ENCODE measurements around the gene C1QTNF8. TPM values are rescaled to one million over a fixed set of nuclear protein-coding genes. Genes with fewer than 3 reads are reported as not detected.

The C1QTNF8 gene
- total and polyA plus RNA-seq, 2 of the 13 experiments (the other 11 are each of a cell fraction or from before 2014, with no cell fraction given), result 0.09 TPM; not detected in 1

DNA sequence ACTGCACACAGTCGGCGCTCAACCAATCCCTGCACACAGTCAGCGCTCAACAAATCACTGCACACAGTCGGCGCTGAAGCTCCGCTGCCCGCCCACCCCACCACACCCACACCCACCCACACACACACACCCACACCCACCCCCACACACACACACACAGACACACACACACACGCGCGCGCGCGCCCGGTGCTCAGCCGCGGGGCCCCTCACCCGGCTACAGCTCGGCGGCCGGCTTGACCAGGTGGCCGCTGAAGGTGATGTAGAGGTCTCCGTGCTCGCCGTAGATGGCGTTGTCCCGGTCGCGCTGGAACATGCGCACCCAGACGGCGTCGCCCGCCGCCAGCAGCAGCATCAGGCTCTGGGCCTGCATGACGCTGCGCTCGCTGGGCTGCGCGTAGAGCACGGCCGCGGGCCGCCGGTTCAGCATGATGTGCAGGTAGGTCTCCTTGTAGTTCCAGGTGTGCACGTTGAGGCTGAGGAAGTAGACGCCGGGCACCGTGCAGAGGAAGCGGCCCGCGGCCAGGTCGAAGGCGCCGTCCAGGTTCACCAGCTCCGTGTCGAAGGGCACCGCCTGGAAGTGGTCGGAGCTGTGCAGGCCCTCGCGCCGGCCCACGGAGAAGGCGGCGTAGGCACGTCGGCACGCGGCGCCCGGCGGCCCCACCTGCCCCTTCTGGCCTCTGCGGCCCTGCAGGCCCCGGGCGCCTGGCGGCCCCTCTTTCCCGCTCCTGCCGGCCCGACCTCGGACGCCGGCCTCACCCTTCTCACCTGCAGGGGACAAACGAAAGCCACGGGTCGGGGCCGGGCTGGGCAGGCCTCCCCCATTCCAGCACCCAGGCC is 2.5 kb downstream of the C1QTNF8 start (continued):
- 0 out of 2 replicates have a peak, but pooled peaks have one; percentile 41 for TF ChIP-seq PRDM15 (CRISPR knock-in tag; IDR thresholded peaks at IDR 0.05)
- TF ChIP-seq CENPT (CRISPR knock-in tag; IDR thresholded peaks at IDR 0.05; ENCODE audit: low read depth), result no peak
- no peak for TF ChIP-seq HNRNPUL1 (IDR thresholded peaks at IDR 0.05; ENCODE audit: low read depth, low read length)
- TF ChIP-seq, protein P1, sequence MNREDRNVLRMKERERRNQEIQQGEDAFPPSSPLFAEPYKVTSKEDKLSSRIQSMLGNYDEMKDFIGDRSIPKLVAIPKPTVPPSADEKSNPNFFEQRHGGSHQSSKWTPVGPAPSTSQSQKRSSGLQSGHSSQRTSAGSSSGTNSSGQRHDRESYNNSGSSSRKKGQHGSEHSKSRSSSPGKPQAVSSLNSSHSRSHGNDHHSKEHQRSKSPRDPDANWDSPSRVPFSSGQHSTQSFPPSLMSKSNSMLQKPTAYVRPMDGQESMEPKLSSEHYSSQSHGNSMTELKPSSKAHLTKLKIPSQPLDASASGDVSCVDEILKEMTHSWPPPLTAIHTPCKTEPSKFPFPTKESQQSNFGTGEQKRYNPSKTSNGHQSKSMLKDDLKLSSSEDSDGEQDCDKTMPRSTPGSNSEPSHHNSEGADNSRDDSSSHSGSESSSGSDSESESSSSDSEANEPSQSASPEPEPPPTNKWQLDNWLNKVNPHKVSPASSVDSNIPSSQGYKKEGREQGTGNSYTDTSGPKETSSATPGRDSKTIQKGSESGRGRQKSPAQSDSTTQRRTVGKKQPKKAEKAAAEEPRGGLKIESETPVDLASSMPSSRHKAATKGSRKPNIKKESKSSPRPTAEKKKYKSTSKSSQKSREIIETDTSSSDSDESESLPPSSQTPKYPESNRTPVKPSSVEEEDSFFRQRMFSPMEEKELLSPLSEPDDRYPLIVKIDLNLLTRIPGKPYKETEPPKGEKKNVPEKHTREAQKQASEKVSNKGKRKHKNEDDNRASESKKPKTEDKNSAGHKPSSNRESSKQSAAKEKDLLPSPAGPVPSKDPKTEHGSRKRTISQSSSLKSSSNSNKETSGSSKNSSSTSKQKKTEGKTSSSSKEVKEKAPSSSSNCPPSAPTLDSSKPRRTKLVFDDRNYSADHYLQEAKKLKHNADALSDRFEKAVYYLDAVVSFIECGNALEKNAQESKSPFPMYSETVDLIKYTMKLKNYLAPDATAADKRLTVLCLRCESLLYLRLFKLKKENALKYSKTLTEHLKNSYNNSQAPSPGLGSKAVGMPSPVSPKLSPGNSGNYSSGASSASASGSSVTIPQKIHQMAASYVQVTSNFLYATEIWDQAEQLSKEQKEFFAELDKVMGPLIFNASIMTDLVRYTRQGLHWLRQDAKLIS (CRISPR knock-in tag; IDR thresholded peaks at IDR 0.05), result no peak
- TF ChIP-seq ZKSCAN5 (CRISPR knock-in tag; IDR thresholded peaks at IDR 0.05), result no peak
- no peak for TF ChIP-seq ARID4A (CRISPR knock-in tag; IDR thresholded peaks at IDR 0.05; ENCODE audit: borderline replicate concordance)
- TF ChIP-seq ZKSCAN1 (IDR thresholded peaks at IDR 0.05; ENCODE audit: low read length), result peak; percentile 80
- TF ChIP-seq, protein P2, sequence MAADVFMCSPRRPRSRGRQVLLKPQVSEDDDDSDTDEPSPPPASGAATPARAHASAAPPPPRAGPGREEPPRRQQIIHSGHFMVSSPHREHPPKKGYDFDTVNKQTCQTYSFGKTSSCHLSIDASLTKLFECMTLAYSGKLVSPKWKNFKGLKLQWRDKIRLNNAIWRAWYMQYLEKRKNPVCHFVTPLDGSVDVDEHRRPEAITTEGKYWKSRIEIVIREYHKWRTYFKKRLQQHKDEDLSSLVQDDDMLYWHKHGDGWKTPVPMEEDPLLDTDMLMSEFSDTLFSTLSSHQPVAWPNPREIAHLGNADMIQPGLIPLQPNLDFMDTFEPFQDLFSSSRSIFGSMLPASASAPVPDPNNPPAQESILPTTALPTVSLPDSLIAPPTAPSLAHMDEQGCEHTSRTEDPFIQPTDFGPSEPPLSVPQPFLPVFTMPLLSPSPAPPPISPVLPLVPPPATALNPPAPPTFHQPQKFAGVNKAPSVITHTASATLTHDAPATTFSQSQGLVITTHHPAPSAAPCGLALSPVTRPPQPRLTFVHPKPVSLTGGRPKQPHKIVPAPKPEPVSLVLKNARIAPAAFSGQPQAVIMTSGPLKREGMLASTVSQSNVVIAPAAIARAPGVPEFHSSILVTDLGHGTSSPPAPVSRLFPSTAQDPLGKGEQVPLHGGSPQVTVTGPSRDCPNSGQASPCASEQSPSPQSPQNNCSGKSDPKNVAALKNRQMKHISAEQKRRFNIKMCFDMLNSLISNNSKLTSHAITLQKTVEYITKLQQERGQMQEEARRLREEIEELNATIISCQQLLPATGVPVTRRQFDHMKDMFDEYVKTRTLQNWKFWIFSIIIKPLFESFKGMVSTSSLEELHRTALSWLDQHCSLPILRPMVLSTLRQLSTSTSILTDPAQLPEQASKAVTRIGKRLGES (CRISPR knock-in tag; IDR thresholded peaks at IDR 0.05; ENCODE audit: borderline replicate concordance), result no peak
- TF ChIP-seq CBX1 (IDR thresholded peaks at IDR 0.05; ENCODE audit: low read depth), result no peak
- no peak for TF ChIP-seq ZNF781 (CRISPR knock-in tag; IDR thresholded peaks at IDR 0.05; ENCODE audit: borderline replicate concordance, not compliant biosample characterization)
- TF ChIP-seq ZC3H4 (CRISPR knock-in tag; IDR thresholded peaks at IDR 0.05; ENCODE audit: borderline replicate concordance), result peak; percentile 57; the same call in 1 of the 2 replicates
- TF ChIP-seq ZNF816 (CRISPR knock-in tag; IDR thresholded peaks at IDR 0.05; ENCODE audit: borderline replicate concordance), result no peak
